ENCODE data around the gene SSTR1. TPM values are rescaled to one million over a fixed set of nuclear protein-coding genes. Genes with fewer than 3 reads are reported as not detected.
"Not testable (repeated sequence)": the region's sequence is repeated elsewhere in the genome, so short reads cannot be mapped to it uniquely, and the experiment has no call there.

The SSTR1 gene, protein sequence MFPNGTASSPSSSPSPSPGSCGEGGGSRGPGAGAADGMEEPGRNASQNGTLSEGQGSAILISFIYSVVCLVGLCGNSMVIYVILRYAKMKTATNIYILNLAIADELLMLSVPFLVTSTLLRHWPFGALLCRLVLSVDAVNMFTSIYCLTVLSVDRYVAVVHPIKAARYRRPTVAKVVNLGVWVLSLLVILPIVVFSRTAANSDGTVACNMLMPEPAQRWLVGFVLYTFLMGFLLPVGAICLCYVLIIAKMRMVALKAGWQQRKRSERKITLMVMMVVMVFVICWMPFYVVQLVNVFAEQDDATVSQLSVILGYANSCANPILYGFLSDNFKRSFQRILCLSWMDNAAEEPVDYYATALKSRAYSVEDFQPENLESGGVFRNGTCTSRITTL
- total RNA-seq: not detected

DNA sequence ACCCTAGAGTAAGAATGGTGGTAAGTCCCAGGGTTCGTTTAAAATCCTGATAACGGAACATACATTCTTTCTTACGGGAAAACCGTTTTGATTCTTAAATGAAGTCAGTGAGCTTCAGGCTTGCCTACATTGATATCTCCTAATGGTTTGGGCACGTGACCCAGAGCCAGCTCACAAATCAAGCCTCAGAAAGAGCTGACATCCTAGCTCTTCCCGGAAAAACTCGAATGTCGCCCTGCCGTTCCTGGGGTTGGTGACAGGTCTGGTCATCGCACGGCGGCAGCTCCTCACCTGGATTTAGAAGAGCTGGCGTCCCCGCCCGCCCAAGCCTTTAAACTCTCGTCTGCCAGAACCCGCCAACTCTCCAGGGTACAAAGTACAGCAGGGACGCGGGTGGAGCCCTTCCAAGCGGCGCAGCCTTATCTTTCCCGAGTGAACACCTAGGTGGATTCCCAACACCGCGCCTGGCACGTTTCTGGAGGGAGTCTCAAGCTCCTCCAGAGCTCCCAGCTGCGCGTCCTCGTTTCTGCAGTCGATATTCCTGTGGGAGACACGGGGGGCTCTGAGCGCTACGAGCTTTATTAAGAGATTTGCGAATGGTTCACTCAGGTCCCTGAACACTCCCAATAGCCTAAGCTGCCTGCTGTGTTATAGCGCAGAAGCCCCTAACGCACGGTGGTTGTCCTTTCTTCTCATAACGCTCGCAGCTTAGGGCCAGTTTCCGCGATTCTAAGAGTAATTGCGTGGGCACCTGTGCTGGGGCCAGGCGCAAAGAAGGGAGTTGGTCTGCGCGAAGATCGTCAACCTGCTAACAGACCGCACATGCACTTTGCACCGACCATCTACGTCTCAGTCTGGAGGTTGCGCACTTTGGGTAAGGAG, at the start of gene SSTR1:
Gene SSTR1 (plus strand): TSS at position 169 of the 882 bp plus-strand sequence. CDS start 1,486 bp downstream, outside the sequence.
- POLR2A ChIA-PET: no interaction called here

DNA sequence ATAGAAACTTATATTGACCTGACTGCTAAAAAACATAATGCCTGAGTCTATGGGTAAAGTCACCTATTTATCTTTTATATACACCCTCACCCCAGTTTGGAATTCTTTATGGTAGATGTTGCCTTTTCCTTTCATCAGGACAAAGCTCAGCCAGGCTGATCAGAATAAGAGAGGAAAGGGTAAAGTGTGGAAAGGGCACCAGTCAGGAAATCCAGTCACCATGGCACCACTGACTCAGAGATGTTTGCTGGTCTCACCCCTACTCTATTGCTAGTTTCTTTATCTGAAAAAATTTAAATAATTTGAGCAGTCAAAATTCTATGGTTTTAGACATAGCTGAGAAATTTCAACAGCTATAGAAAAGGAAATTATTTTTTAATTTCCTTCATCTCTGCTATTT, 49.2 kb upstream of the SSTR1 start:
- ChIA-PET POLR2A (no interaction called here), CTCF (no interaction called here)

More for the DNA sequence above, at the start of gene SSTR1:
- CTCF ChIA-PET: interaction anchor here (0.6 kb wide), 1 partner anchor 747 kb away, joined by 3 read pairs; no protein-coding TSS in a partner anchor

DNA sequence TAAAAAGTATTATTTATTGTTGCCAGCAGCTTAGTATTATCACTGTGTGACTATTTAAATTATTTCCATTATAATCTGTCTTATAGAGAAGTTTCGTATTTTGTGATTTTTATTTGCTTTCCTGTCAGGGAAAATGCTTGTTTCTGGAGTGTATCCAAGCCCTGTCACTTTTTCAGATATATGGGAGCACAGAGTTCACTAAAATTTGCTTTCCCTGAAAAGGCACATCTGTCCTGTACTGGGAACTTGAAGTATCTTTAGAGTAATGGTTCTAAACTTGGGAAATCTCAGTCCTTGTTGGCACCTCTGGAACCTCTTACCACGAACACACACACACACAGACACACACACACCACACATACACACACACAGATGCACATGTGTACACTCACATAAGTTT, 39.3 kb upstream of the SSTR1 start:
- POLR2A ChIA-PET: no interaction called here
- CTCF ChIA-PET: no interaction called here

DNA sequence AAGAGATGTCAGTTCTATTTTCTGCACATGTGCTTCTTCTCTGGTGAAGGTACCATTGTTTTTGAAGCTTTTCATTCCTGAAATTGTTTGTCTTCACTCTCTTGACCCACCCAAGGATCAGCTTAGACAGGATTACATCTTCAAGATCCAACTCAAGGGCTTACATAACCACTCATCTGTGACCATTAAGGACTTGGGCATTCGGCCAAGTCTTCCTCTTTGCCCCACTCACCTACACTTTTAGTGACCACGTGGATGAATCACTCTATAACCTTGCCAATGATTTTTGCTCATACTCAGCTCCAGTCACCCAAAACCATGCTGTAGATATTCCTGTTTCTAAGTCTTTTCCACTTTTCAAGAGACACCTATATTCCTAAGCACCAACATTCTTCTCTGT, 36.5 kb upstream of the SSTR1 start:
- ChIA-PET POLR2A (no interaction called here), CTCF (no interaction called here)

DNA sequence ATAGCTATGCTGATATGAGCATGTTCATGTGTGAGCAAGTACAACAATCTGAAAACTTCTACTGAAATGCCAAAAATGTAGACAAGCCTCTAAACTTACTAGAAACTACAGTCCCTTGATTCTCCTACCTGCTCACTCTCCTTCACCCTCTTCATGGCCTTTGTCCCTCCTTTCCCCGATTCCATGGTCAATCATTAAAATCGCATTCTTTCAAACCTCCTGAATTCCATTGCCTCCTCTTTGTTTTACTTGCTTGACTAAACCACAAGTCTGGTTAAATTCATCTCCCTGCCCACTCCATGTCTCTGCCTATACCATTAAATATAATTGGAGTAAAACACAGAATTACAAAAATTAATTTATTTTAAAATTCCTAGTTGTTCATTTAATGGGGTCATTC, 33.0 kb upstream of the SSTR1 start:
- POLR2A ChIA-PET: no interaction called here
- CTCF ChIA-PET: no interaction called here

DNA sequence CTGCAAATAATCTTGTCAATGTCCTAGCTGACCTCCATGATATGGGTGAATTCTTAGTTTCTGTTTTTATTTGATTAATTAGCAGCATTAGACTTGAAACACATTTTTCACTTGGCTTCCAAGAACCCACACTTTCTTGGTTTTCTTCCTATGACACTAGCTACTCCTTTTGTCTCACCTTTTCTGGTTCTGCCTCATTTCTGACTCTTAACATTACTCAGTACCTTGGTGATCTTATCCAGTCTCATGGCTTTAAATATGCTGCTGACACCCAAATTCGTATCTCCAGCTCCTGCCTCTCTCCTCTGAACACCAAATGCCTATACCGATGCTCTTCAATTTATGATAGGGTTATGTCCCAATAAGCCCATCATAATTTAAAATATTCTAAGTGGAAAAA, 32.0 kb upstream of the SSTR1 start:
- ChIA-PET CTCF (no interaction called here), POLR2A (no interaction called here)

DNA sequence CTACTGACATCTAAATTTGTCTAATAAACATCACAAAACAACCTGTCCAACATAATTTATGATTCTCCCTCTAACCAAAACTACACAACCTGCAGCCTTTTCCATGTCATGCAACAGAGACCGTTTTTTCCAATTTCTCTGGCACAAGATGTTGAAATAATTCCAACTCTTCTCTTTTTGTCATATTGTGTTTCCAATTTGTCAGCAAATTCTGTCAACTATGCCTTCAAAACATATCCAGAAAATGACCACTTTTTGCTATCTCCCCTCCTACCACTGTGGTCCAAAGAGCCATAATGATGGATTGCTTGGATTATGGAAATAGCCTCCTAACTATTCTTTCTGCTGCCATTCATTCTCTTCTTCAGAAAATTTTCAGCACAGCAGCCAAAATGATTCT, 31.3 kb upstream of the SSTR1 start:
- ChIA-PET POLR2A (no interaction called here), CTCF (no interaction called here)

DNA sequence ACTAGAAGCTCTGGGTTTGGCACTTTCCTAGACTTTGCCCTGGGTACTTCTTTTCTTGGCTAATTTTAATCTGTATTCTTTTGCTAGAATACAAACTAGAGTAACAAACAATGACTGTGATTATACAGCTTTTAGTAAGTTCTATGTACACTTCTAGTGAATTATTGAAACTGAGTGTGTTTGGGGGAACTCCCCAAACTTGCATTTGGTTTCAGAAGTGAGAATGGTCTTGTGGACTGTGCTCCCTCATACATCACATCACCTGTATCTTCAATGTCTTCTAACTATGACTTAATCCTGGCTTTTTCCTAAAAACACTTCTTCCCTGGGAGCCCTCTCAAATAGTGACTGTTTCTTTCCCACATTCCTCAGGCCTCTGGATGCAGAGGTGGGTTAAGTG, 23.6 kb upstream of the SSTR1 start:
- CTCF ChIA-PET: no interaction called here
- POLR2A ChIA-PET: no interaction called here

DNA sequence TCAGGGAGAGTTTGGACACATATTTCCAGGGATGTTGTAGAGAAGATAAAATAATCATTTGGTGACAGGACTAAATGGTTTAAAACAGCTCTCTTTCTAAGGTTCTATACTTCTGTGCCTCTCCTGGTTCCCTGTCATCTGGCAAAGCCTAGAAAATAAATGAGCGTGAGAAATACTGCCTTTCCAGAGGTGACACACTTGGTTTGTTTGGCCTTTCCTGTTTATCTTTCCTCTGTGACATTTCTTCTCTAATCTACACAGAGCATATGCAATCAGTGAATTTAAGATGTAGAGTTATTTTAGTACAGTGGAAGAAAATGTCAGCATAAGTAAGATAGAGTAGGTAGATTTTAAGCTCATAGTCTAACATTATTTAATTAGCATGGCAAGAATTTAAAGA, 22.0 kb upstream of the SSTR1 start:
- ChIA-PET POLR2A (no interaction called here), CTCF (no interaction called here)

DNA sequence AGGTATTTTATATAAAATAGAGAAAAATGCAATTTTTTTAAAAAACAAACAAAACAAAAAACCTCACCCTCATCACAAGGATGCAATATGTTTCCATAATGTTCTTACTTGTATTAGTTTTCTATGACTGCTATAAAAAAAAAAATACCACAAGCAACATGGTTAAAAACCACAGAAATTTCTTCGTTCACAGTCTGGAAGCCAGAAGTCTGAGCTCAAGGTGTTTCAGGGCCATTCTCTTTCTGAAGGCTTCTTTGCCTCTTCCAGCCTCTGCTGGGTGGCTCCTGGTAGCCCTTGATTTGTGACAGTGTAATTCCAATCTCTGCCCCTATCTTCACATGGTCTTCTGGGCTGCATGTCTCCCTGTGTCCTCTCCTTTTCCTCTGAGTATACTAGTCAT, 21.5 kb upstream of the SSTR1 start:
- POLR2A ChIA-PET: no interaction called here
- CTCF ChIA-PET: no interaction called here

DNA sequence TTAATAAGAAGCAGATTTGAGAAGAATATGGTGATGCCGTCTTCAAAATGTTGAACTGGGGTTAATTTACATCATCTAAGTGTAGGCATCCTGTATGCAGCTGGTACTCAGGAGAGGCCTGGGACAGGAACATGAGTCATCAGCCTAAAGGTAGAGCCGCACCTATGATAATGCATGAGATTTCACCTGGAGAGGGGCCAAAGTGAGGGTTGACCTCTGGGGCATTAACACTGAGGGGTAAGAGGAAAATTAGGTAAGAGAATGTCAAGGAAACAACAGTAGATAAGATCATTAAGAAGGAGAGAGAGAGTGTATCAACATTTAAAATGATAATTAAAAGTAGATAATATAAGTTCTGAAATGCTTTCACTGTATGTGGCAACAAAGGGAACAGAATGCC, 20.2 kb upstream of the SSTR1 start:
- POLR2A ChIA-PET: no interaction called here
- CTCF ChIA-PET: no interaction called here

DNA sequence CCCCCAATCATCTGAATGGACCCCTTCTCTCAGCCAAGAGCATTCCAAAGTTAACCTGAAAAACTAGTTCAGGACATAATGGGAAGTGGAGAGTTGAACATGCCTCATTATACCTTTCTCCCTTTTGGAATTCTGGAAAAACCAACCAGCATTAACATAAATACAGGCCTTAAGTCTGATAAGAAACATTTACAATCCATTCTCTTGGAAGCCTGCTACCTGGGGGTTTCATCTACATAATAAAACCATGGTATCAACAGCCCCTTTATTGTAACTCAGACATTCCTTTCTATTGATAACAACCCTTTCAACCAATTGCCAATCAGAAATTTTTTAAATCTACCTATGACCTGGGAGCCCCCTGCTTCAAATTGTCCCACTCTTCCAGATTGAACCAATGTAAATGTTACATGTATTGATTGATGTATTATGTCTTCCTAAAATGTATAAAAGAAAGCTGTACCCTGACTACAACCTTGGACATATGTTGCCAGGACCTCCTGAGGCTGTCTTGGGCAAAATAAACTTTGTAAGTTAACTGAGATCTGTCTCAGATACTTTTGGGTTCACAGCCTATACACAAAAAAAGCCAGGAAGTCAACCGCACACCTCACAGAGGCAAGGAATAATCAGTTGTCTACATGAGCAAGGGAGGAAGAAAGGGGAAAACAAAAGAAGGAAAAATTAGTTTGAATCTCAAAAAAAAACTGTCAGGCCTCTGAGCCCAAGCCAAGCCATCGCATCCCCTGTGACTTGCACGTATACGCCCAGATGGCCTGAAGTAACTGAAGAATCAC, 17.6 kb upstream of the SSTR1 start:
- POLR2A ChIA-PET: no interaction called here
- CTCF ChIA-PET: no interaction called here

DNA sequence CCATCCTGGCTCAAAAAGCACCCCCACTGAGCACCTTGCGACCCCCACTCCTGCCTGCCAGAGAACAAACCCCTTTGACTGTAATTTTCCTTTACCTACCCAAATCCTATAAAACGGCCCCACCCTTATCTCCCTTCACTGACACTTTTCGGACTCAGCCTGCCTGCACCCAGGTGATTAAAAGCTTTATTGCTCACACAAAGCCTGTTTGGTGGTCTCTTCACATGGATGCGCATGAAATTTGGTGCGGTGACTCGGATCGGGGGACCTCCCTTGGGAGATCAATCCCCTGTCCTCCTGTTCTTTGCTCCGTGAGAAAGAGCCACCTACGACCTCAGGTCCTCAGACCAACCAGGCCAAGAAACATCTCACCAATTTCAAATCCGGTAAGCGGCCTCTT, 16.9 kb upstream of the SSTR1 start:
- POLR2A ChIA-PET, CTCF ChIA-PET: not testable (repeated sequence)

DNA sequence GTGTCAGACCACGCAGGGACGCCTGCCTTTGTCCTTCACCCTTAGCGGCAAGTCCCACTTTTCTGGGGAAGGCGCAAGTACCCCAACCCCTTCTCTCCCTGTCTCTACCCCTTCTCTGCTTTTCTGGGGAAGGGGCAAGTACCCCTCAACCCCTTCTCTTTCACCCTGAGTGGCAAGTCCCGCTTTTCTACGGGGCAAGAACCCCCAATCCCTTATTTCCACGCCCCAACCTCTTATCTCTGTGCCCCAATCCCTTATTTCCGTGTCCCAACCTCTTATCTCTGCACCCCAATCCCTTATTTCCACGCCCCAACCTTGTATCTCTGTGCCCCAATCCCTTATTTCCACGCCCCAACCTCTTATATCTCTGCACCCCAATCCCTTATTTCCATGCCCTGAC, 16.2 kb upstream of the SSTR1 start:
- POLR2A ChIA-PET, CTCF ChIA-PET: not testable (repeated sequence)

DNA sequence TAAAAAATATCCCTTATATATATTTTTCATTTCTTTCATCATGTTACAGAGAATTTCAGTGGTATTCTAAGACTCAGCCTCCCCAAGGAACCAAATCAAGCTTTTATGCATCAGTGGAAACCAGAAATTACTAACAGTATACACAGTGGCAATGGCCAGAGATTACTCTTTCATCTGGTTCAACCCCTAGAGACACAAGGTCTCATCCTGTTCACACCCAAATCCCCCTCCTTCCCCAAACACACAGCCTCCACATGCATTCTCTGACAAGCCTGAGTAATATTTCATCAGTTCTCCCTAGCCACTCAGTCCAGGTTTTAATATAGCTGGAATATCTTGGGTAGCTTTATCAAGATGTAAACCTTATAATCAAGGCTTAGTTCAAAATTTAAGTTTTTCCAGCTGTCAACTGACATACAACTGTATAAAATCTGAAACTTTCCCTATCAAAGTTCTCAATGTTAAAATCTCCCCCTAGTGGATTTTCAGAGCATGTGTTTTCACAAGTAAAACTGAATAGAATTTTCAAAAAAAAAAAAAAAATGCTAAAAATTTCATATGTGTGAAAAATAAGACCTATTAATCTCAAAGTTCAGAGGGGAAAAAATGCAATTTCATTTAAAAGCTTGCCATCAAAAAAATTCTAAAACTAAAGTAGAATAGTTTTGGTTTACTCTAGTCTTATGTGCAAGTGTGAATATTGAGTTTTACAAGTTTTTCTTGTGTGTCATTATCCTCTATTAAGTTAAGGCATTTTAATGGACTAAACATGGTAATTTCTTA, 10.5 kb upstream of the SSTR1 start:
- ChIA-PET POLR2A (no interaction called here), CTCF (interaction anchor here (0.7 to 1.1 kb wide), 2 partner anchors 54 to 748 kb away, joined by 3 read pairs; no protein-coding TSS in a partner anchor)

DNA sequence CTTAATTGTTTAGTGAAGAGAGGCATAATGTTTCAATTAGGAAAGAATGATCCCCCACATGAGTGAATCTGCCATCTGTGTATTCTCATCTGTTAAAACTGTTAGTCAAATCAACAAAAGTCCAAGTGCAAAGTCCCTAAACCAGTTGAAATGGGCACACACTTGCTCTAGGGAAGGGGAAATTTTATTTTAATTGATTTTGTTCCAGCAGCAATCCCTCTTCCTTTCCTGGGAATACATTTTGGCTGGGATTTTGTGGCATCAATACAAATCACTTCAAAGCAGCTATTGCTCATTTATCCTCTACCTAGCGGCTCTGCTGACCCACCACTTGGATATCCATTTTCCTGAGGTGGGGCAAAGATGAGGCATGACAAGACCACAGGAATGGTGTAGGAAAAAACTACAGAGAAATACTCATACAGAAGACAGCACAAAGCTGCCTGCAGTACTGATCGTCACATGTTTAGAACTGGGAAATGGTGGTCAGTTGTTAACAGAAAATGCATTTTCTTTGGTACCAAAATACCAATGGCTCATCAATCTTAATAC, 9.8 kb upstream of the SSTR1 start:
- CTCF ChIA-PET: interaction anchor here (0.7 to 1.1 kb wide), 2 partner anchors 54 to 748 kb away, joined by 3 read pairs; no protein-coding TSS in a partner anchor
- POLR2A ChIA-PET: no interaction called here

DNA sequence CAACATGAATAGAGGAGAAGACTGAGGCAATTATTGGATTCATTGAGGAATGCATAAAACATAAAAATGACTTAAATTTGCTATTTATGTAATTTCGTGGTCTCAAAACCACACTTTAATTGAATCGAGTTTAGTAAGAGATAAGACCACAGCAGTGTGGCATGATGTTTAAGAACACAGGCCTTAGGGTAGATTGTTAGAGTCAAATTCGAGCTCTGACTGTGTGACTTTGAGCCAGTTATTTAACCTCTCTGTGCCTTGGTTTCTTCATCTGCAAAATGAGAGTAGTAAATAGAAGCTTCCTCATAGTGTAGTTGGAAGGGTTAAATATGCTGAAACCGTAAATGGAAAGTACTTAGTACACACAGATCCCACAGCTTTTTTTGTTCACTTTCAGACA, 9.3 kb upstream of the SSTR1 start:
- POLR2A ChIA-PET: no interaction called here
- CTCF ChIA-PET: interaction anchor here (1.1 kb wide), 1 partner anchor 55 kb away, joined by 3 read pairs; no protein-coding TSS in a partner anchor

DNA sequence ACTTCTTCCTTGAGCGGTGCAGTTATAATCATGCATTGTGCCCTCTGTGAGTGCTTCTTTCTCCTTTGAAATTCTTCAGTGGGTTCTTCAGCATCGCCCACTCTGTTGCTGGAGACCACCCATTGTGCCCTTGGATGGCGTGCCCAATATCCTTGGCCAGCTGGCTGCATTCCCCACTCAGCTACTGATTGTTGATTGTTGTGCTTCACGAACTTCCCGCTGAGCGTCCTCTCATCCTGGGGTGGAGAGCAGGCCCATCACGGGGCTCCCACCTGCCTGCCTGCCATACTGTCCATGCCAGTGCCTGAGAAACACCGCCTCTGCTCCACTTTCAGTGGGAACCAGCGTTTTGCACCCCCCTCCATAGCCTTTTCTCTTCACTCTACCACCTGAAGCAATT, 8.6 kb upstream of the SSTR1 start:
- ChIA-PET CTCF (no interaction called here), POLR2A (no interaction called here)

DNA sequence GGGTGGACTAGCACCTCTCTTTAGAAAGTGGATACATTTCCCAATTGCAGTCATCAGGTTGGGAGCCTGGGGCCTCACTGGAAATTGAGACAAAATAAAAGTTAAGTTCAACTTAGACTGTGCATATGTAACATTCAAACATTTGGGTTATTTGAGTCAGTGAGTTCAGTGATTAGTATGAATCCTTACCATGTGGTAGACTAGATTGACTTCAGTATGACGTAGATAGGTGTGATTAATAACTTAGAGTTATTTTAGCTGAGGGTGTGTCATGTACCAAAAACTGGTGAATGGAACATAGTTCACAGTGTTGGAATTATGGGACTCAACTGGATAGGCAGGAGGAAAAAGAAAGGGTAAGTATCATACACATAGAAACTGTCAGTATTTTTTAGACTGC, 8.0 kb upstream of the SSTR1 start:
- CTCF ChIA-PET: no interaction called here
- POLR2A ChIA-PET: no interaction called here

All from activated CD8-positive, alpha-beta memory T cell treated with anti-CD3 and anti-CD28 coated beads for 36 hours (primary cell).